Parathyroid adenoma (tissue), 2 donors: ENCODE results near the gene ERAL1.
"Not testable (repeated sequence)": the region's sequence is repeated elsewhere in the genome, so short reads cannot be mapped to it uniquely, and the experiment has no call there.

Experiments
- H2AFZ ChIP-seq: fragments of 300-600 bp; sonication (generic); one replicate; pipeline ENCODE4 v1.7.0; 2017; ENCODE audit warnings: antibody characterized with exemption, mild to moderate bottlenecking
- H3K27ac ChIP-seq: fragments of 300-600 bp; sonication (generic); one replicate; pipeline ENCODE4 v1.7.0; 2017
- H3K27me3 ChIP-seq: fragments of 300-600 bp; sonication (generic); one replicate; pipeline ENCODE4 v1.7.0; 2017; ENCODE audit warnings: low read length; ENCODE audit not compliant: control insufficient read depth, insufficient read depth
- H3K36me3 ChIP-seq: fragments of 300-600 bp; sonication (generic); one replicate; pipeline ENCODE4 v1.7.0; 2017; ENCODE audit warnings: low read length; ENCODE audit not compliant: control insufficient read depth, insufficient read depth
- H3K4me1 ChIP-seq: fragments of 300-600 bp; sonication (generic); one replicate; pipeline ENCODE4 v1.7.0; 2017; ENCODE audit warnings: control low read depth
- H3K4me2 ChIP-seq: fragments of 300-600 bp; sonication (generic); one replicate; pipeline ENCODE4 v1.7.0; 2017; ENCODE audit warnings: low read length
- H3K4me3 ChIP-seq: fragments of 300-600 bp; sonication (generic); one replicate; pipeline ENCODE4 v1.7.0; 2017; ENCODE audit warnings: low read depth, low read length
- H3K79me2 ChIP-seq: fragments of 300-600 bp; sonication (generic); one replicate; pipeline ENCODE4 v1.7.0; 2017; ENCODE audit warnings: control low read depth
- H3K9ac ChIP-seq: fragments of 300-600 bp; sonication (generic); one replicate; pipeline ENCODE4 v1.7.0; 2017; ENCODE audit warnings: mild to moderate bottlenecking
- H3K9me3 ChIP-seq: fragments of 300-600 bp; sonication (generic); one replicate; pipeline ENCODE4 v1.7.0; 2017; ENCODE audit warnings: low read length; ENCODE audit not compliant: control insufficient read depth
- TF ChIP-seq, protein P1 (sequence below): fragments of 300-600 bp; sonication (generic); IDR thresholded peaks from one replicate; pipeline ENCODE4 v1.7.0; 2017; ENCODE audit warnings: antibody characterized with exemption, mild to moderate bottlenecking
- donor health status: primary hyperparathyroidism.

The ERAL1 gene

DNA sequence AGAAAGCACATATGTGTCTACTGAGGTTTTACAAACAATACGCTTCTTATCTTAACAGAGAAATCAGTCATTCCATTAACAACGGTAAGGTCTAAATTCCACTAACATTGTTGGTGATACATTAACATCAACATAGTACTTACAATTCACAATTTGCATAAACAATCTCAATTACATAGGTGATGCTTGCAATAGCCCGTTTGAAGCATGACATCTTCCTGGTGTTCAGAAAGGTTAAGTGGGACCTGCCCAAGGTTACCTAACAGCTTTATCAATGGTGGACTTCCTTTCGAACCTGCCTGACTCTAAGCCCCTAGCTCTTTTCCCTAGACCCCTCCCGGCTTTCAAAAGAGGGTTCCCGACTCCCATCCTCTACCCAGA is 12.9 kb upstream of the ERAL1 start:
- TF ChIP-seq, protein P1, sequence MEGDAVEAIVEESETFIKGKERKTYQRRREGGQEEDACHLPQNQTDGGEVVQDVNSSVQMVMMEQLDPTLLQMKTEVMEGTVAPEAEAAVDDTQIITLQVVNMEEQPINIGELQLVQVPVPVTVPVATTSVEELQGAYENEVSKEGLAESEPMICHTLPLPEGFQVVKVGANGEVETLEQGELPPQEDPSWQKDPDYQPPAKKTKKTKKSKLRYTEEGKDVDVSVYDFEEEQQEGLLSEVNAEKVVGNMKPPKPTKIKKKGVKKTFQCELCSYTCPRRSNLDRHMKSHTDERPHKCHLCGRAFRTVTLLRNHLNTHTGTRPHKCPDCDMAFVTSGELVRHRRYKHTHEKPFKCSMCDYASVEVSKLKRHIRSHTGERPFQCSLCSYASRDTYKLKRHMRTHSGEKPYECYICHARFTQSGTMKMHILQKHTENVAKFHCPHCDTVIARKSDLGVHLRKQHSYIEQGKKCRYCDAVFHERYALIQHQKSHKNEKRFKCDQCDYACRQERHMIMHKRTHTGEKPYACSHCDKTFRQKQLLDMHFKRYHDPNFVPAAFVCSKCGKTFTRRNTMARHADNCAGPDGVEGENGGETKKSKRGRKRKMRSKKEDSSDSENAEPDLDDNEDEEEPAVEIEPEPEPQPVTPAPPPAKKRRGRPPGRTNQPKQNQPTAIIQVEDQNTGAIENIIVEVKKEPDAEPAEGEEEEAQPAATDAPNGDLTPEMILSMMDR = no peak

DNA sequence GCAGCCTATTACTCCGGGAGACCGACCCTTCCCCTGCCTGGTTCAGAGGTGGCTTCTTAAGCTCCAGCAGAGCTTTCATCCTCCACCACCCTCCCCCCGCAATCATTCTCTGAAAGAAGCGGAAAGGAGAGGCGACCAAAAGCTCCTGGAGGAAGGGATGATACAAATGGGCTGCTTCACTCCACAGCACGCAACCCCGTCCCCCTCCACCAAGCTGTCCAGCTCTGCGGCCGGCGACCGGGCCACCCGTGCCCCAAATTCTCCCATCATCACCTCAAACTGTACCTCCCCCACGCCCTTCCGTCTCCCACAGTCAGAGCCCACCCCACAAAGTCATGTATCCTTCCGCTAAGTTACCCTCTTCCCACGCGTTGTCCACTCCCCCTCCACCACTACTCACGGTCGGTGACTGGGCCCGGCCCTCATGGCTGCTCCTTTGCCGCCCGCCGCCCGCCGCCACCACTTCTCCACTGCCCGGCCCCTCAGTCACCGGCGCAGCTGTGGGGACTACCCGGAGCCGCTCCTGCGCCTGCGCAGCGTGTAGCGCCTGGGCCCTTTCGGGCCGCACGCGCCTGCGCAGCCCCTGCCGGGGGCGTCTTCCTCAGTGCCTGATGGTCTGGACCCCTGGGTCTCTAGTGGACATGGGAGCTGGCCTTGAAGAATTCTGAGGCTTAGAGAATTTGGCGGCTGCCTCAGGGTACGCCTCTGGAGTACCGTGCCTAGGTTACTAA is 12.4 kb upstream of the ERAL1 start, which contains the start of gene FAM222B:
Gene FAM222B (minus strand): TSS at position 509 of the 731 bp plus-strand sequence. CDS start 76,123 bp downstream, outside the sequence.
- H3K79me2 ChIP-seq = peaks cover 25% of the 10 kb centered on the region
- no peaks in the 10 kb centered on the region for H3K36me3 ChIP-seq
- H3K27me3 ChIP-seq = no peaks in the 10 kb centered on the region
- peak within 1 kb of the TSS; percentile 55 for H3K27ac ChIP-seq
- H3K9me3 ChIP-seq = no peaks in the 10 kb centered on the region
- H2AFZ ChIP-seq = peak within 1 kb of the TSS; percentile 96
- H3K9ac ChIP-seq = peak within 1 kb of the TSS; percentile 49
- peak within 1 kb of the TSS; percentile 88 for H3K4me2 ChIP-seq
- TF ChIP-seq, protein P1 = no peak
- peaks cover 3% of the 10 kb centered on the region for H3K4me1 ChIP-seq
- peak within 1 kb of the TSS; percentile 87 for H3K4me3 ChIP-seq

More for the DNA sequence above, 12.9 kb upstream of the ERAL1 start:
- Histone ChIP-seq H3K9ac (no peak overlapping the region), H3K36me3 (no peaks in the 10 kb centered on the region), H3K4me1 (peaks cover 3% of the 10 kb centered on the region), H3K9me3 (no peaks in the 10 kb centered on the region), H3K27me3 (no peaks in the 10 kb centered on the region), H3K79me2 (peaks cover 25% of the 10 kb centered on the region), H3K4me2 (peak overlapping the region; percentile 88), H3K4me3 (peak overlapping the region; percentile 87), H2AFZ (peak overlapping the region; percentile 96), H3K27ac (peak overlapping the region; percentile 55)

DNA sequence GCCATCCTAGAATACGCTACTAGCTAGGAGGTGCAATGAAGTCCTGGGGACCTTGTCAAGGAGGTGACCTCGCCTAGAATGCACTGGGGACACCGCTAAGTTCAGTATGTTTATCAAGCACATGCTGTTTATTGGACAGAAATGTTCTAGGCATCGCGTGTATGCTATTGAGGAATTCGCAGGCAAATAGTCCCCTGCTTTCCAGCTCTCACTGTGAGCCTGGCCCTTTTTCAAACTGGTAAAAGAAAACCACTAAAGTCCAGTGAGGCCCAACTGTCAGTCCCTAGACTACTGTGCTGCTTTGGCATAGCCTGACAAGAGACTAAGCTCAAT is 11.0 kb upstream of the ERAL1 start:
- Histone ChIP-seq H3K27me3 (no peaks in the 10 kb centered on the region), H3K9me3 (no peaks in the 10 kb centered on the region), H3K4me2 (no peak overlapping the region), H3K79me2 (peaks cover 14% of the 10 kb centered on the region), H3K9ac (no peak overlapping the region), H3K27ac (no peak overlapping the region), H3K4me1 (peaks cover 3% of the 10 kb centered on the region), H3K4me3 (no peak overlapping the region), H2AFZ (no peak overlapping the region), H3K36me3 (no peaks in the 10 kb centered on the region)
- TF ChIP-seq, protein P1 = no peak

DNA sequence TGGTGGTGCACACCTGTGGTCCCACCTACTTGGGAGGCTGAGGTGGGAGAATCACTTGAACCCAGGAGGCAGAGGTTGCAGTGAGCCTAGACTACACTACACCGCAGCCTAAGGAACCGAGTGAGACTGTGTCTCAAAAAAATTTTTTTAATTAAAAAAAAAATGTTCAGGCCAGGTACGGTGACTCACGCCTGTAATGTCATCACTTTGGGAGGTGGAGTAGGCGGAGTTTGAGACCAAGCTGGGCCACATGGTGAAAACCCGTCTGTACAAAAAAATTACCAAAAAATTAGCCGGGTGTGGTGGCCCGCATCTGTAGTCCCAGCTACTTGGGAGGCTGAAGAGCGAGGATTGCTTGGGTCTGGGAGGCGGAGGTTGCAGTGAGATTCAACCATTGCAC is 8.6 kb upstream of the ERAL1 start:
- no peak overlapping the region for H3K4me2 ChIP-seq
- no peak overlapping the region for H3K27ac ChIP-seq
- H2AFZ ChIP-seq = no peak overlapping the region
- H3K27me3 ChIP-seq = no peaks in the 10 kb centered on the region
- no peak overlapping the region for H3K4me3 ChIP-seq
- peaks cover 9% of the 10 kb centered on the region for H3K79me2 ChIP-seq
- TF ChIP-seq, protein P1 = no peak
- H3K36me3 ChIP-seq = no peaks in the 10 kb centered on the region
- no peak overlapping the region for H3K9ac ChIP-seq
- H3K4me1 ChIP-seq = peaks cover 3% of the 10 kb centered on the region
- H3K9me3 ChIP-seq = no peaks in the 10 kb centered on the region

DNA sequence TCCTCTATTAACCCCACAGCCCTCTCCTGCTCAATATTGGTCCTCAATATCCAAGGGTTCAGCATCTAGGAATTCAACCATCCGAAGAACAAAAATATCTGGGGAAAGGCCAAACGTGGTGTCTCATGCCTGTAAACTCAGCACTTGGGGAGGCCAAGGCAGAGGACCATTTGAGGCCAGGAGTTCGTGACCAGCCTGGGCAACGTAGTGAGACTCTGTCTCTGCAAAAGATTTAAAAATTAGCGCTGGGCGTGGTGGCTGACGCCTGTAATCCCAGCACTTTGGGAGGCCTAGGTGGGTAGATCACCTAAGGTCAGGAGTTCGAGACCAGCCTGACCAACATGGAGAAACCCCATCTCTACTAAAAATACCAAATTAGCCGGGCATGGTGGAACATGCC is 8.1 kb upstream of the ERAL1 start:
- not testable (repeated sequence) for H3K27me3 ChIP-seq, H3K79me2 ChIP-seq, H3K36me3 ChIP-seq, H3K27ac ChIP-seq, H3K4me3 ChIP-seq, H3K9ac ChIP-seq, H3K4me1 ChIP-seq, H2AFZ ChIP-seq, H3K9me3 ChIP-seq, H3K4me2 ChIP-seq

DNA sequence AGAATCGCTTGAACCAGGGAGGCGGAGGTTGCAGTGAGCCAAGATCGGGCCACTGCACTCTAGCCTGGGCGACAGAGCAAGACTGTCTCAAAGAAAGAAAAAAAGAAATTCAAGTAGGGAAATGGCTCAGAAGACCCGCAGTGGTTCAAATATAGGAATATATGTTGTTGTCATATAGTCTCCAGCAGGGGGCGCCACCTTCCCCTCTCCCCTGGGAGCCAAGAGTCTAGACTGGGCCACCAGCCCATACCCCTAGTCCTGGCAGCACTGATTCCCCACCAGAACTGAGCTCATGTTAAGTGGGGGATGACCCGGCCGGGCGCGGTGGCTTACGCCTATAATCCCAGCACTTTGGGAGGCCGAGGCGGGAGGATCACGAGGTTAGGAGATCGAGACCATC is 6.1 kb upstream of the ERAL1 start:
- H2AFZ ChIP-seq, H3K79me2 ChIP-seq, H3K27ac ChIP-seq, H3K36me3 ChIP-seq, H3K4me3 ChIP-seq, H3K4me2 ChIP-seq, H3K4me1 ChIP-seq, H3K27me3 ChIP-seq, H3K9me3 ChIP-seq, H3K9ac ChIP-seq: not testable (repeated sequence)
